UCSD-AML1 (cell line): ENCODE measurements around the gene HORMAD2.

Experiments used
- DNase-seq: peaks from one replicate; lab custom pipeline; 2025; ENCODE audit not compliant: unreplicated experiment; lab: John Stamatoyannopoulos, UW

The HORMAD2 gene, protein sequence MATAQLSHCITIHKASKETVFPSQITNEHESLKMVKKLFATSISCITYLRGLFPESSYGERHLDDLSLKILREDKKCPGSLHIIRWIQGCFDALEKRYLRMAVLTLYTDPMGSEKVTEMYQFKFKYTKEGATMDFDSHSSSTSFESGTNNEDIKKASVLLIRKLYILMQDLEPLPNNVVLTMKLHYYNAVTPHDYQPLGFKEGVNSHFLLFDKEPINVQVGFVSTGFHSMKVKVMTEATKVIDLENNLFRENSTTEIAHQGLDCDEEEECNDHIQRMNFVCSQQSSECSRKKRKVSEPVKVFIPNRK

DNA sequence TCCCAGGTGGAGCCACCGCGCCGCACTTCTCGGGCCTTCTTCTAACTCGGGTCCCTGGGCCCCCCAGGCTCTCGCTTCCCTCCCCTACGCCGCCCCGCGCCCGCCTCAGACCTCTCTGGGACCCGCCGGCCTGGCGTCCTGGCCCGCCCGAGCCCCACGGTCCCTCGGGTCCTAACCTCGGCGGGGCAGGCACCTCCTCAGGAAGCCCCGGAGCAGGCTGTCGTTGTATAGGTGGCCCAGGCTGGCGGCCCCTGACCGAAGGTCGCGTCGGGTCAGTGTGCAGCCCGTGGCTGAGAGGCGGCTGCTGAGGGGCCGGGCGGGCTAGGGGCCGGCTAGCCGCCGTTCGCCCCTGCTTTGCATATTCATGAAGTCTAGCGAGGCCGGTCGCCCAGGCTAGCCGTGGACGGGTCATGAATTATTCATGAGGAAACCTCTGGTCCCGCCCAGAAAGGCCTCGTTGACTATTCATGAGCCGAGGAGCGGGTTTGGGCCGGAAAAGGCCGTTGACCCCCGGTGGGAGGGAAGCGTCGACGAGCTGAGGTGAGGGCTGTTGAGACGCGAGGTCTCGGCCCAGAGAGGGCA is at the start of gene HORMAD2:
TSS of gene HORMAD2 (plus strand) at position 513 of the 582 bp plus-strand sequence. CDS start 13,489 bp downstream, outside the sequence.
- DNase-seq = no peak

DNA sequence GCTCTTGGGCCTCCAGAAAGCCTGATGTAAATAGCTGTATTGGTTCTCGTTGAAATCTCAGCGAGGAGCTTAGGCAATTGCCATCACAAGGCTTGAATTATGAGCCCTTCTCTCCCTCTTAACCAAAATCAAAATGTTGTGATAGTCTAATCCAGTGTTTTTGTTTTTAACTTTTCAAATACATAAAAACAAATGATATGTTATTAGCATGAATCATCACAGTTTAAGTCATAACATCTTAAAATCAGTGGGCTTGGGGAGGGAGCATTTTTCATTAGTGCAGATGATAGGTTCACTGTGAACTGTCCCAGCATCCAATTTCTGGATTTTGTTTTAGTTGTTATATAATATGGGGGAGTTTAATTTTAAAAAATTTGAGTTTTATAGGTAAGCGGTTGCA is 48.9 kb upstream of the HORMAD2 start:
- DNase-seq = no peak

DNA sequence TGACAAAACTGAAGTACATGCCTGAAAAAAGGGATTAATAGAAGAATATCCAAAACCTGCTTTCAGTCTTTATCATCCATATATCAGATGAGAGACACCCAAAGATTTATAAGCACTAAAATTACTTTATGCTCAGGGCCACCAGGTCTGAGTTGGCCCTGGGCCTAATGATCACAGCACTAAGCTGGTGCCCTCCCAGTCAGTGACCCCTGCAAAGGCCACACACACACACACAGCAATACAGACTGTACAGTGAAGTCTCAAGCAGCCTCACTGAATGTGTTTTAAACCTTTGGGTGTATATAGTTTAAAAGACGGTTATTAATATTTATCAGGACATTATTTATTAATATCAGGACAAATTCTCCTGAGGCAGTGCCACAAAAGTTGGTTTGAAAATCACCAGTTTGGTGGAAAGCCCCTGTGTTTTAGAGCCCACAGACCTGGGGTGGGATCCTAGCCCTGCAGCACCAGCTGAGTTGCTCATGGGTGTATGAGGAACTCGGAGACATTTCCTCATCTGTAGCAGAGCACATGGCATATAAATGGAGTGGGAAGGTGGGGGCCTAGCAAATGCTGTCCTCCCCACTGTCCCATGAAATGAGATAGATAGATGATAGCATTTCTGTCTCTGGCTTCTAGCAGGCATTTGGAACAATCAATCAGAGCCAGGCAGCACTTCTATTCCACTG is 48.4 kb upstream of the HORMAD2 start:
- DNase-seq = no peak

DNA sequence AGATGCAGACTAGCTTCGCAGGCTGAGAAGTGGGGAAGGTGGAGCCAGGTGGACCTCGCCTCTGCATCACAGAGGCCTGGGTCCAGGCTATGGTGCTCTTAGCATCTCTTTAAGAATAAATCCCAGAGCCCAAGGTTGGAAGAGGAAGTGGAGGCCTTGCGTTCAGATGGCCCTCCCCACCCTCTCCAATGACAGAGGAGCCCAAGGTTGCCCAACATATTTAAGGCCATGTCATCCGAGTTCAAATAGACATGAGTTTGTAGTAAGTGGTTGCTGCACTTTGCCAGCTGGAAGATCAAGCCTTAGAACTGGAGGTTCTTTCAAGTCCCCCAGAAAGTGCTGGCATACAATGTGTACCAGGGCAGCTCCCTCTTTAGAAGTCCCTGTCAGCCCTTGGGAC is 47.1 kb upstream of the HORMAD2 start:
- DNase-seq = no peak

DNA sequence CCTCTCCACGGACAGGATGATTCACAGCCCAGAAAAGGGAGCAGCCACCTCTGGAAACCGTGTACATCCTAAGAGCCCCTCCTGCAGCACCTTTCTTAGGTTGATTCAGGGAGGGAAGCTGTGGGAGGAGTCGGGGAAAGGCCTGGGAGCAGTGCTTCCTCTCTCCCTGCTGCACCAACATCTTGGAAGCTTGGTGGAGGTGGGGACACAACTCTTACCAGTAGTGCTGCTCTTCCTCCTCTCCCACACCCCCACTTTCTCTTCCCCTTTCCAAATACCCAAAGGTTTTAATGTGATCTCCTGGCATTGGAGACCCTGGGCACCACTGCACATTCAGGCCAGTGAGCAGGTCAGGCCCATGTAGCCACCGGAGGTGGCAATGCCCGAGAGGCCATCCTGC is 46.4 kb upstream of the HORMAD2 start:
- no peak for DNase-seq

DNA sequence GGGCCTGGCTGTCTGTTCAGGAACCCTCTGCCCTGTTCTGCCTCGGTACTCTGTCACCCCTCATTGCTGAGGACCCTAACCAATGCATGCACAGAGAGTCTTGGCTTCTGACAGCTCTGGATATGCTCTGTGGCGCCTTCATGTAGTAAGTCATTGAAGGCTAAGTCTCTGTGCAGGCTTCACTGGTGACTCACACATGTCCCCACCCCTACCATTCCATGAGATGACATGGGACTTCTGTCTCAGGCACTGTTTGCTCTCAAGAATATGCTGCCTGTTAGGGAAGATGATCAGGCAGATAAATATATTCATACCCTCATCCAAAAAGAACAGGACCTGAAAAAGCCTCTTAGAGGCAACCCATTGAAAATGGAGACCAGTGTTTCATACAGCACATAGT is 43.6 kb upstream of the HORMAD2 start:
- no peak for DNase-seq

DNA sequence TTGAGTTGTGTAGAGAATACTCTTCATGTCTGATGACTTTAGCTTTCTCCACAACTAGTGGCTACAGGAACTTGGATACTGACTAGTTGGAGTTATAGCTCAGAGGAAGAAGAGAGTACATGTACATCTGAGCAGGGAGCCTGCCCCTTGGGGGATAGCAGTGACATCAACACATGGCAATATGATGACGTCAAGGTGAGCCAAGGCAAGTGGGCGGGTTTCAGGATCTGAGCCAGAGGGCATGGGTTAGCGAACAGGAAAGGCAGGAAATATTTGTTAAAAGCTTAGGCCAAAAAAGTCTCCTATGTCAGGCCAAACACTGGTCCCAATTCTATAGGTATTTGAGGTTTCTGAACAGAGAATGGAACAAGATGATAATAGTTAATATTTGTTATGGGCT is 42.0 kb upstream of the HORMAD2 start:
- DNase-seq = no peak

DNA sequence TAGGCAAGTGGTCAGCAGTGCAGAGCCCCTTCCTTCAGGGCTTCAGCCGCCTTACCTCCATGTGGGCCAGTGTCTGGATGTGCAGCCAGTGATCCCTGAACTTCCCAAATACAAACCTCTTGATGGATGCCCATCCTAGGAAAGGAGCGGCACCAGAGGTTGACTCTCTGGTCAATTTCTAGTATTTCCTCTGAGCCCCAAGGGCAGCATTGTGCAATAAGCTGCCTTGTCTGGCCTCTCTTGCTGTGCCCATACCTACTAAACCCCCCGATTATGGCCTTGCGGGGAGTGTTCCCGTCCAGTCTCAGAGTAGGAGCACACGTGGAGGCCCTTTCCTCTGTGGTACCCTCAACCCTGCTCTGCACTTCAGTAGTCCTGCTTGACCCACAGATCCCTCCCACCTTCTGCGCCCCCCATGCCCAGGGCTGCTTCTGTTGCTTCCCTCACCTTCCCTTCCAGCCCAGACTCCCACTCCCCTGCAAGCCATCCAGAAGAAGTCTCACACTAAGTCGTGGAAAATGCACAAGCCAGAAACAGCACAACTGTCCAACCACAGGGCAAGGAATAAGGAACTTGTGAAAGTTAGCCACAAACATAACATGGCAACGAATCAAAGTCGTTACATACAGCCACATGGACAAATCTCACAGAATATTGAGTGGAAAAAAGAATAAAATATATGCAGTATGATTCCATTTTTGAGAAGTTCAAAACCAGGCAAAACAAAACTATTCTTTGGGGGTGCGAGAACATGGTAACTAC is 39.6 kb upstream of the HORMAD2 start:
- DNase-seq = no peak

DNA sequence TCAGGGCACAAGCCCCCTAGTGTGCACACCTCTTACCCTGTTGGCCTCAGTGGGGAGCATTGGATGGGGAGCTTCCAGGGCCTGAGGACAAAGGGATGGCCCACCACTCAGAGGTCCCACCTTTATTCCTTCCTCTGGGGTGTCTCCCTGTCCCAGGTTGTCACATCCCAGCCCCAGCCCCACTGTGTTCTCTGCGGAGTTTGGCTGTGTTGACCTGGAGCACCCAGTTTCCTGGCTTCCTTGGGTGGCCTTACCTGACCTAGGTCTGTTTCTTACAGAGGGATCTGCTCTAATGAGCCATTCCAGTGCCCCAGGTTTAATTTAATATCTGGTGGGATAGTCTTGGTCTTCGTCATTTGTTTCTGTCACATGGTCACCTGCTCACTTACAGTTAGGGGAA is 38.8 kb upstream of the HORMAD2 start:
- no peak for DNase-seq

DNA sequence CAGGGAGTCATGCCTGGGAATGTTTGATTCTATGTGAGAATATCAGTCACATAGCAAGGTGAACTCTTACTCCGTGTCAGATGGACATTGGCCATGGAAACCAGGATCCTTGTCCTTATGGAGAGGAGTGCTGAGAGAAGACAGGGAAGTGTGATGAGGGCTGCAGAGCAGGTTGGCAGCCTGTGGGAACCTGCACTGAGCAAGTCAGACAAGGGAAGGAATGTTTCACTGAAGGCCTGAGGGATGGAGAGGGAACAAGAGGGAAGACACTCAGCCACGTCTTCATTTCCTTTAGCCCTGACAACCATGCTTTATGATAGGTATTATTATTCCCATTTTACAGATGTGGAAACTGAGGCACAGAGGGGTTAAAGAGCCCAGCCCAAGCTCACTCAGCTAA is 38.4 kb upstream of the HORMAD2 start:
- no peak for DNase-seq

DNA sequence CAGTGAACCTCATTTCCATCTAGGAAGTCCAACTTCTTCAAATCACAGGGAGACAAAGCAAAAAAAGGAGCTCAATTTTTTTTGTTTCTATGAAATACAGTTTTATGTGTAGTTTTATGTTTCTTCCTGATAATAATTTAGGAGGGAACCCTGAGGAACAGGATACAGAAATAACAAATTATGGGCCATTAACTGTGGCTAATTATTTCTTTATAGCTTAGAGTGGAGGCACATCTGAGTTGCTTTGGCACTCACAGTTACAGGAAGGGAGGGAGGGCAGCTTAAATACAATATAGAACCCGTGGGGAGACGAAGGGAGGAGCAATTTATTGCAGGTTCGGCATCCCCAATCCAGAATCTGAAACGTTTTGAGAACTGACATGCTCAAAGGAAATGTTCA is 37.1 kb upstream of the HORMAD2 start:
- DNase-seq = no peak

DNA sequence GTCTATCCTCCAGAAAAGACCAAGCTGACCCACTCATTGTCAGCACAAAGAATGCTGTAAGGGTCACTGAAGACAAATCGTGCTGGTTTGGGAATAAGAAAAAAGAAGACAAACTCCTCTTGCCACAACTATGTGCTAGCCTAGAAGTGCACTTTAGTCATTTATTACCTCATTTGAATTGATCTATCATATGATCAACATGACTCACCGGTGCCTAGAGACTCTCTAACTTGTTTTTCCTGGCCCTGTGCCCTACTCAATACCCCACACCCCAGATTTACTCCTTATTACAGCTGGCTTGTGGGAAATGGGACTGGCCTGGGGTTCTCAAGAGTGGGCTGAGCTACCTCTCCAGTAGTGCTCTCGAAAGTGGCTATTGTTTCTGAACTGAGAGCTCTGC is 35.9 kb upstream of the HORMAD2 start:
- no peak for DNase-seq

DNA sequence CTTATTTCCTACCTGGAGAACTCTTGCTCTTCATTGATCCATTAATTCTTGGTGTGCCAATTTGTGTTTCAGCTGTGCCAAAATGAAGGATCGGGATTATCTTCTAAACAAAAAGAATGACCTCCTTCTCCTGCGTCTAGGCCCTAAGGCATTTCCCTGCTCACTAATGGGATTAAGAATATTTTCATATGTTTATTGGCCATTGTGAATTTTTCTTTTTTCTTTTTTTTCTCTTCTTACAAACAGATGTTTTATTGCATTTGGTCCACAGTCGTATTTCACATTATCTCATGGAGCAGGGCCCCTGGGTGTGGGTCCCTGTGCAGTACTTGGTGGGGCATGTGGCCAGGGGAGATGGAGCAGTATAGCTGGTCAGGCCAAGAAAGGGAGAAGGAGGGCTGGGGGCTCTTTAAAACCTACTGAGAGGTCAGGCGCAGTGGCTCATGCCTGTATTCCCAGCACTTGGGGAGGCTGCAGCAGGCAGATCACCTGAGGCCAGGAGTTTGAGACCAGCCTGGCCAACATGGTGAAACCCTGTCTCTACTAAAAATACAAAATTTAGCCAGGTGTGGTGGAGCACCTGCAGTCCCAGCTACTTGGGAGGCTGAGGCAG is 35.3 kb upstream of the HORMAD2 start:
- DNase-seq = no peak

DNA sequence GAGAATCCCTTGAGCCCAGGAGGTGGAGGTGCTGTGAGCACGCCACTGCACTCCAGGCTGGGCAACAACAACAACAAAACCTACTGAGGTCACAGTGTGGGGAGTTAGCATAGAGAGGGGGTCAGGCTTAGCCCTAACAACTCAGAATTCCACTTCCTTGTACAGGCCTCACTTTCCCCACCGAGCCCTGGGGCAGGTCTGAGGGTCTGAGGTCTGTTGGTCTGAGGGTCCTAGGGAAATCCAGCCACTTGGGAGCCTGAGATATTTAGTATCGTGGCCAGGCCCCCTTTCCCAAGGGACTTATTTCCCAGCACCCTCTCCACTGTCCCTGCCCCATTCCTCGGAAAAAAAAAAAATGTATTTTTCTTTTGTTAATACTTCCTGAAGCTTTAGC is 34.8 kb upstream of the HORMAD2 start:
- no peak for DNase-seq

DNA sequence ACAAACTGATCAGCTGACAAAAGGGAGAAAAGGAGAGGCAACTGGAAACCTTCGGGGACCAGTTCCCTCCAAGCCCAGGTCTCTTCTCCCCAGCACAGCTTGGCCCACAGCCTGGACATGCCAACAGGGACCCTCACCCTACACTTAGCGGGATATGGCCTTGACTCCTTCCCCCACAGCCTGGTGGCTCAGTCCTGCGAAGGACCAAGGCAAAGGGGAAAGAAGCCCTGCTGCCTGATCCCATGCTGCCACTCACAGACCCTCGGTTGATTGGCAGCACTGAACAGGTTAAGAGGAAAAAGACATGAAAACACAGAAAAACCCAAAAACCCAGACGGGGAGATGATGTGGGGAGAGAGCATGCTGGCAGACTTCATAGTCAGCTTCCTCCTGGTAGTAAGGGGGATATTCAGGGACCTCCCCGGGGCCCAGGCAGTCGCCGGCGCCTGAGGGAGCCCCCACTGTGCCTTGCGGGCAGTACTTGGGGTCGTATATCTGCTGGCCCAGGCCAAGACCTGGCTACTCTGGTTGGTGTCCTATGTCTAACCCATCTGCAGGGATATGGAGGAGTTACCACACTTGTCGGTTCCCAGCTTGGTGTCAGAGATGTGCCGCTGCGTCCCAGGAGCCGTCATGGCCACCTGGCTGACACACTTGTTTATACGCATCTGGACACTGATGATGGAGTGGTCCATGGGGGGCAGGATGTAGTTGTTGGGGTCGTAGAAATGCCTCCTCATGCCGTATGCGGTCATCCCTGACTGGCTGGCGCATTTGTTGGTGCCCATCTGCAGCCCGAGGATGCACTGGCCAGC is 34.2 kb upstream of the HORMAD2 start:
- no peak for DNase-seq

DNA sequence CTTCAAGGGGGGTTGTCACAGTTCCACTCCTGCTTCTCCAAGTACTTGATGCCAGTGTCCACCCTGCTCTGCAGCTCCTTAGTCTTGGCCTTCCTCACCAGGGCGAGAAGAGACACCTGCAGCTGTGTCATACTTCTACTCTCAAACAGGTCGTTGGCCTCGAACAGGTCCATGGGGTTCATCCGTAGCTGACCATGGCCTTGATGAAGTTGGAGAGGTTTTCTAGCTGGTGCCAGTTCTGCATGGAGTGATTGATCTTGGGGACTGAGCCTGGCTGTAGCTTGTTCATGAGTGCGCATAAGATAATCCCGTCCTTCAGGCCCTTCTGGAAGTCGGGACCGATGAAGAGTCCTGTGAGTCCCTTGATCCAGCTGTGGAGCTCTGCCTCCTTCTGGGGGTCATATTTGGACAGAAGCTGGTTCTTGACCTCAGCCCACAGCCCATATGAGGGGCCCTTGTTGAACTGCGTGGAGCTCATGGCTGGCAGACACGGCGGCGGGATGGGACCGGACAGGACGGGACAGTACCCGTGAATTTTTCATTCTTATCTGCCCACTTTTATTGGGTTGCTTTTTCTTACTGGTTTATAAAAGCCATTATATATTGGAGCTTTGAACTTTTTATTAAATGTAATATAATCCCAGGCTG is 33.4 kb upstream of the HORMAD2 start:
- no peak for DNase-seq

DNA sequence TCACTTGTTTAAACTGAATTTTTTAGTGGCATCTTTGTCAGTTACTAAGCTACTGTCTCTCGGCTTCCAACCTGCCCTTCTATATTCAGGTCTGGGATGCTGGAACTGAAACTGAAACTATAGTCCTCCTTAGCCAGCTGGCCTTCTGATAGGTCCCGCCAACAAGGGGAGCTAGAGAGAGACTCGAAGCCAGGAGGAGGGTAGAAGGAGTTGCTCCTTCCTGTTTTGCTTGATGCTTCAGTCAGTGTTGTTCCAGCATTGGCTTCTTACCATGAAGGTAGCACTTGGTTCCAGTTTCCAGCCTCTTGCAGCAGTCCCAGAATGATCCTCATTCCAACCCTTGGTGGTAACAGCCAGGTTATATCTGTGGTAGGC is 32.9 kb upstream of the HORMAD2 start:
- peak; percentile 30 for DNase-seq

DNA sequence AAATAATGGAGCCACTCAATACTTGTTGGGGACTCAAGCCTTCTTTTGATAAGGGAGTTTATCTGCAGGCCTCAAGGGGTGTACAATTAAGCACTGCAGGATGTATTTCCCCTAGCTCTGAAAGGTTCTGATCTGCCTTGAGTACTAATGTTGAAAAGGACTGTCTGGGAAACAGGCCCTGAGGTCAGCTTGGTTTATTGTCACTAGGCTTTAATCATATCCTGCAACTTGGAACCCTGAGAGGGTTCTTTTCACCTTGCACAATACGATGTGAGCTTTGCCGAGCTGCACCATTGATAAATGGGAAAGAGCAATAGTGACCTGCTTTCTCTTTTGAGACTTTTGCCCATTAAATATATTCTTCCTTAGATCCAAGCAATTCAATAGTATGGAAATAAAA is 31.6 kb upstream of the HORMAD2 start:
- no peak for DNase-seq

DNA sequence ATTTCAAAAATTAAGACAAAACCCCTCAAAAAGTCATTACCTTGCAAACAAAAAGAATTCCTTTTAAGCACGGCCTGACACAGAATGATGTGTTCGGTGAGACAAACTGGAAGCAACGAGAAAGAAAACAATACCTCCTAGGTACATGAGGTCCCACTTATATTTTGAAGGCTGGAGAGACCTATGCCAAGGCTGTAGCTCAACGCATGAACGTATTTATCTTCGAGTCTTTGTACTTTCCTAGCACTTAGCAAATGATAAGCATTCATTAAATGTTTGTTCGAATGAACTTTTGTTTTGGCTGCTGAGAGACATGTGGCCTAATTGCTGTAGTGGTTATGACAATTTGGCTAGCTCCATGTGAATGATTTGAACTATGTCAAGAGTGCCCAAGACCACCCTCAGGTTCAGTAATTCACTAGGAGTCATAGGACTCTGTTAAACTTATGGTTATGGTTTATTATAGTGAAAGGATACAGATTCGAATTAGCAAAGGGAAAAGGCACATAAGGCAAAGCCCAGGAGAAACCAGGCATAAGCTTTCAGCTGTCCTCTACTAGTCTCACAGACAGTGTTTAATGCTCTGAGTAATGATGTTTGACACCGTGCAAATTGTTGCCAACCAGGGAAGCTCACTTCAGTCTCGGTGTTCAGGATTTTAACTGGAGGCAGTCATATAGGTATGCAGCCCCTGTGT is 26.0 kb upstream of the HORMAD2 start:
- DNase-seq = no peak

DNA sequence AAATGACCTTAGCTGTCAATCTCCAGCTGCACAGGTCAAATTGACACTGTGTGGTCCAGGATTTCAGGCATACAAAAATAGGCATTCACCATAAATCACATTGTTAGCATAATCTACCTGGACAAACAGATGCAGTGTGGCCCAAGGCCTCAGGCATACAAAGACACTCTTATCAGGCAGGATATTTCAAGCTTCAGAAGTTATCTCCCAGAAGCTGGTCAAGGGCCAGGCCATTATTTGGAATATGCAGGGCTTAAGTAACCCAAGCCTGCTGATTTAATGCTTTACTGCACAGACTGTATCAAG is 25.5 kb upstream of the HORMAD2 start:
- DNase-seq = no peak
